ENCODE results near the gene TMEM203. TPM values are rescaled to one million over a fixed set of nuclear protein-coding genes. Genes with fewer than 3 reads are reported as not detected.

Gene TMEM203
- total and polyA plus RNA-seq, 2 of the 13 experiments (the other 11 are each of a cell fraction or from before 2014, with no cell fraction given): 23.4 to 36.7 TPM

DNA sequence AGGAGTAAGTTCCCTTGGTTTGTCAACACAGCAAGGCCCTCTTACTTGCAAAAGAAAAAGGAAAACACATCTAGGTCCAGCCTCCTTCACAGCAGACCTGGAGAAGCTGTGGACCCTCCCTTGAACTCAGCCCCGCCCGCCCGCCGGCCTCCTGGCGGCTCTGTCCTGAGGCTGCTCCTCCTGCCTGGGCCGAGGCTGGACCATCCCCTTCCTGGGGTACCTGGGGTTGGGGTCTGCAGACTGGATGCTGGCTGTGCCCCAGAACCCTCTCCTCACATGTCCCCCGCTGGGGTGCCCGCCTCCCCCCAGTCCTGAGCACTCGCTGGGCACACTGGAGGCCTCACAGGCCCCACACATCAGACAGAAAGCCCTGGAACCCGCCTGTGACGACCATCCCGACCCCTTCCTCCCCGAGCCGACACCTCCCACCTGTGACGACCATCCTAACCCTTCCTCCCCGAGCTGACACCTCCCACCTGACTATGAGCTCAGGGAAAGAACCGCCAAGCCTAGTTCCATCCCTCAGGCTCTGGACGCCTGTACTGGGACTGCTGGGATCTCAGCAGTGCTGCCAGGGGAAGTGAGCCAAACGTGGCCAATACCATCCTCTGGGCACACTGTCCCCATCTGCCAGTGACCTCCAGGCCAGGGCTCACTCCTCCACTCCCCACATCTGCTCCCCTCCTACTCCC lies 26.4 kb downstream of the TMEM203 start (continued):
- TF ChIP-seq, protein P1, sequence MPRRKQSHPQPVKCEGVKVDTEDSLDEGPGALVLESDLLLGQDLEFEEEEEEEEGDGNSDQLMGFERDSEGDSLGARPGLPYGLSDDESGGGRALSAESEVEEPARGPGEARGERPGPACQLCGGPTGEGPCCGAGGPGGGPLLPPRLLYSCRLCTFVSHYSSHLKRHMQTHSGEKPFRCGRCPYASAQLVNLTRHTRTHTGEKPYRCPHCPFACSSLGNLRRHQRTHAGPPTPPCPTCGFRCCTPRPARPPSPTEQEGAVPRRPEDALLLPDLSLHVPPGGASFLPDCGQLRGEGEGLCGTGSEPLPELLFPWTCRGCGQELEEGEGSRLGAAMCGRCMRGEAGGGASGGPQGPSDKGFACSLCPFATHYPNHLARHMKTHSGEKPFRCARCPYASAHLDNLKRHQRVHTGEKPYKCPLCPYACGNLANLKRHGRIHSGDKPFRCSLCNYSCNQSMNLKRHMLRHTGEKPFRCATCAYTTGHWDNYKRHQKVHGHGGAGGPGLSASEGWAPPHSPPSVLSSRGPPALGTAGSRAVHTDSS (CRISPR knock-in tag; conservative IDR thresholded peaks at IDR 0.05): no peak
- TF ChIP-seq TBP (CRISPR knock-in tag; IDR thresholded peaks at IDR 0.05): no peak
- TF ChIP-seq ZBED4 (CRISPR knock-in tag; IDR thresholded peaks at IDR 0.05; ENCODE audit: borderline replicate concordance): no peak
- TF ChIP-seq ZNF503 (CRISPR knock-in tag; IDR thresholded peaks at IDR 0.05): no peak
